GM19395 (cell line): Measurements from ENCODE around the gene TNFSF13.
A peak's percentile ranks its signal among the peaks of the same experiment; 100 is the strongest.

Source experiments
- ATAC-seq: cut with Tn5 transposase; IDR thresholded peaks from one replicate; pipeline ENCODE4 v1.9.1; 2021; ENCODE audit warnings: mild to moderate bottlenecking, moderate library complexity; ENCODE audit not compliant: unreplicated experiment

The TNFSF13 gene

GRCh38 chr17:7573324-7574080 is 15.0 kb downstream of the TNFSF13 start:
- no peak for ATAC-seq

GRCh38 chr17:7574176-7574953 is 15.8 kb downstream of the TNFSF13 start:
- no peak for ATAC-seq

GRCh38 chr17:7575481-7575883 is 16.9 kb downstream of the TNFSF13 start:
- ATAC-seq: no peak

- no peak for ATAC-seq
These were observed 17.4 kb downstream of the TNFSF13 start for GRCh38 chr17:7575959-7576358.

- ATAC-seq: no peak
These were observed 17.9 kb downstream of the TNFSF13 start for GRCh38 chr17:7576432-7576937.

GRCh38 chr17:7577327-7578199 is 19.0 kb downstream of the TNFSF13 start:
- ATAC-seq: no peak

GRCh38 chr17:7579001-7579833 is 20.7 kb downstream of the TNFSF13 start, which contains the start of gene CD68:
Gene CD68, plus strand, starts transcription at chr17:7579638. Its CDS starts 40 bp downstream, at chr17:7579678.
- ATAC-seq: peak; percentile 41

GRCh38 chr17:7579834-7580603 is 21.5 kb downstream of the TNFSF13 start:
- no peak for ATAC-seq

GRCh38 chr17:7580604-7581575 is 22.3 kb downstream of the TNFSF13 start:
- no peak for ATAC-seq

- ATAC-seq: no peak
These were observed 24.1 kb downstream of the TNFSF13 start for GRCh38 chr17:7582396-7583252.

- ATAC-seq: peak; percentile 67
These were observed 24.9 kb downstream of the TNFSF13 start, which contains the start of gene MPDU1 for GRCh38 chr17:7583253-7584109. Gene MPDU1, plus strand, starts transcription at chr17:7583852. Its CDS starts 11 bp downstream, at chr17:7583863.

GRCh38 chr17:7586673-7587419 is 28.3 kb downstream of the TNFSF13 start:
- no peak for ATAC-seq

- ATAC-seq: no peak
These were observed 29.0 kb downstream of the TNFSF13 start for GRCh38 chr17:7587420-7588151.

- ATAC-seq: no peak
These were observed 30.1 kb downstream of the TNFSF13 start for GRCh38 chr17:7588553-7589203.
